Endothelial cell of umbilical vein (primary cell): ENCODE results near the gene POM121C. TPM values are rescaled to one million over a fixed set of nuclear protein-coding genes. Genes with fewer than 3 reads are reported as not detected.

Source experiments
- BruUV-seq: library from RNA; stranded (reverse); fragments of 400-500 nt; replicated peaks from 2 replicates; lab custom pipeline; 2021; lab: Mats Ljungman, UMichigan
- CTCF ChIA-PET: fragments of 300-600, 350-600 bp; sonication (Branson Sonifier 250); formaldehyde crosslinking; loops from one replicate; lab custom pipeline; 2021; ENCODE audit warnings: antibody characterized with exemption, inconsistent platforms; lab: Charles Lee
- POLR2A ChIA-PET: fragments of 300-600, 350-600 bp; sonication (Branson Sonifier 250); formaldehyde crosslinking; loops from one replicate; lab custom pipeline; 2021; ENCODE audit warnings: antibody characterized with exemption, inconsistent platforms; lab: Charles Lee
- DNase-seq: peaks from one replicate; pipeline ENCODE4 v3.0.0-alpha.2; 2011; ENCODE audit warnings: low read depth, low spot score
- FAIRE-seq: peaks from 2 replicates; lab custom pipeline; 2011; peaks lifted over from hg19 to GRCh38; lab: Jason Lieb, UNC
- H2AFZ ChIP-seq: 2 replicates; pipeline ENCODE4 v1.6.0; 2012; ENCODE audit warnings: low read depth, low read length, control low read depth, inconsistent platforms
- H3K27ac ChIP-seq: 2 replicates; pipeline ENCODE4 v1.5.1; 2011; ENCODE audit warnings: low read depth, mild to moderate bottlenecking, control low read depth, low read length, moderate library complexity; ENCODE audit not compliant: insufficient read depth
- H3K27me3 ChIP-seq, 2 experiments: 2 replicates each; pipeline versions ENCODE4 v1.6.0 to v1.6.1; 2011; ENCODE audit warnings: low read length in 2 of 2, mixed read lengths in 1 of 2; ENCODE audit not compliant: control insufficient read depth in 2 of 2, insufficient read depth in 2 of 2
- H3K36me3 ChIP-seq, 2 experiments: 2 replicates in 1 of 2; 3 replicates in 1 of 2; pipeline ENCODE4 v1.5.1; 2011; ENCODE audit warnings: low read length in 2 of 2, mild to moderate bottlenecking in 1 of 2, moderate library complexity in 1 of 2; ENCODE audit not compliant: control insufficient read depth in 2 of 2, insufficient read depth in 2 of 2; ENCODE audit errors: extremely low read depth in 1 of 2
- H3K4me1 ChIP-seq: 3 replicates; pipeline ENCODE4 v1.5.1; 2011; ENCODE audit warnings: mild to moderate bottlenecking, low read length; ENCODE audit not compliant: control insufficient read depth, insufficient read depth; ENCODE audit errors: extremely low read depth
- H3K4me2 ChIP-seq: 2 replicates; pipeline ENCODE4 v1.6.1; 2011; ENCODE audit warnings: low read length, control low read depth, mixed read lengths; ENCODE audit not compliant: insufficient read depth
- H3K4me3 ChIP-seq, 3 experiments: fragments of 200-600 bp in 1 of 3; sonication (generic), shearing (Covaris generic) in 1 of 3; replicated peaks in 1 of 3; 2 replicates each; pipeline ENCODE4 v1.5.1; 2011 to 2016; ENCODE audit warnings: control low read depth in 3 of 3, low read length in 3 of 3, mild to moderate bottlenecking in 2 of 3, inconsistent platforms in 1 of 3, low read depth in 1 of 3, moderate library complexity in 1 of 3; ENCODE audit not compliant: insufficient read depth in 1 of 3
- H3K79me2 ChIP-seq: 2 replicates; pipeline ENCODE4 v1.6.0; 2012; ENCODE audit warnings: low read length, inconsistent platforms; ENCODE audit not compliant: control insufficient read depth, insufficient read depth
- H3K9ac ChIP-seq: replicated peaks from 2 replicates; pipeline ENCODE3; 2011; ENCODE audit warnings: low read length, control low read depth; ENCODE audit not compliant: insufficient read depth; ENCODE audit errors: extremely low read depth
- H3K9me1 ChIP-seq: replicated peaks from 3 replicates; pipeline ENCODE4 v1.6.0; 2011; ENCODE audit warnings: mild to moderate bottlenecking, low read length; ENCODE audit not compliant: control insufficient read depth, insufficient read depth; ENCODE audit errors: extremely low read depth
- H3K9me3 ChIP-seq: replicated peaks from 2 replicates; pipeline ENCODE4 v1.5.1; 2012; ENCODE audit warnings: low read length, inconsistent platforms; ENCODE audit not compliant: control insufficient read depth, insufficient read depth
- H4K20me1 ChIP-seq: replicated peaks from 2 replicates; pipeline ENCODE3; 2011; ENCODE audit warnings: mild to moderate bottlenecking, low read length; ENCODE audit not compliant: control insufficient read depth, insufficient read depth; ENCODE audit errors: extremely low read depth
- CTCF ChIP-seq, 2 donors: IDR thresholded peaks; 1 replicate in 1 of 2; 2 replicates in 1 of 2; pipeline ENCODE4 v1.5.1; 2011; ENCODE audit warnings: low read length in 2 of 2, mild to moderate bottlenecking in 2 of 2, moderate library complexity in 2 of 2, control low read depth in 1 of 2, inconsistent platforms in 1 of 2, low read depth in 1 of 2; ENCODE audit not compliant: insufficient read depth in 1 of 2; ENCODE audit errors: extremely low read depth in 1 of 2
- EZH2 ChIP-seq: IDR thresholded peaks from 2 replicates; pipeline ENCODE4 v1.6.1; 2012; ENCODE audit warnings: borderline replicate concordance, low read depth, mild to moderate bottlenecking, moderate library complexity, low read length, inconsistent platforms; ENCODE audit not compliant: severe bottlenecking
- FOS ChIP-seq: IDR thresholded peaks from 2 replicates; pipeline ENCODE4 v1.6.1; 2011; ENCODE audit warnings: mild to moderate bottlenecking, low read length, moderate library complexity, borderline replicate concordance; ENCODE audit not compliant: insufficient read depth
- GATA2 ChIP-seq: IDR thresholded peaks from 2 replicates; pipeline ENCODE4 v1.7.0; 2011; ENCODE audit warnings: low read depth, mild to moderate bottlenecking, moderate library complexity, mixed read lengths, low read length; ENCODE audit not compliant: insufficient read length, insufficient read depth
- JUN ChIP-seq: IDR thresholded peaks from 2 replicates; pipeline ENCODE4 v1.6.1; 2011; ENCODE audit warnings: borderline replicate concordance, low read depth; ENCODE audit not compliant: insufficient read length, insufficient read depth
- MAX ChIP-seq: IDR thresholded peaks from 2 replicates; pipeline ENCODE4 v1.6.1; 2011; ENCODE audit not compliant: insufficient read depth, insufficient read length
- MYC ChIP-seq: IDR thresholded peaks from one replicate; pipeline ENCODE4 v1.6.1; 2011; ENCODE audit warnings: mild to moderate bottlenecking, low read depth, low read length
- POLR2A ChIP-seq: IDR thresholded peaks from 2 replicates; pipeline ENCODE4 v1.6.1; 2012; ENCODE audit warnings: low read depth, mild to moderate bottlenecking, control low read depth, low read length
- POLR2AphosphoS5 ChIP-seq: IDR thresholded peaks from 2 replicates; pipeline ENCODE4 v1.6.1; 2012; ENCODE audit warnings: low read depth, mild to moderate bottlenecking, control low read depth, low read length, moderate library complexity; ENCODE audit not compliant: insufficient read depth
- dilution Hi-C: fragments of 300-500 bp; cut with MboI; formaldehyde crosslinking; loops from one replicate; pipeline ENCODE4 v1.15.0; 2019; ENCODE audit warnings: low sequenced_read_pairs; ENCODE audit not compliant: extremely low pct_ligation_motif_present
- intact Hi-C: fragments of 100-400 bp; cut with micrococcal nuclease; formaldehyde crosslinking; loops from one replicate; pipeline ENCODE4 v1.10.0; 2022
- polyA plus RNA-seq, 4 experiments: library from polyadenylated mRNA; depleted of rRNA in 3 of 4; stranded (reverse) in 3 of 4; unstranded in 1 of 4; fragments of >200 nt; gene quantifications; 2 replicates each; pipeline versions ENCODE4 v1.2.1 to v1.2.3, GENCODE V29; 2011 to 2012; ENCODE audit warnings: missing spikeins in 1 of 4
- total RNA-seq: library from RNA; stranded (reverse); gene quantifications from 2 replicates; pipeline ENCODE4 v1.2.3, GENCODE V29; 2021

The POM121C gene
- total and polyA plus RNA-seq, 2 donors (not counting 3 experiments of a cell fraction or from before 2014, with no cell fraction given) = 15.4 to 45.6 TPM

GRCh38 chr7:75532639-75533038 lies 46.5 kb upstream of the POM121C start:
- intact Hi-C loops (no loop called here), dilution Hi-C loops (no loop called here)
- H2AFZ ChIP-seq = no peak overlapping the region
- H3K27ac ChIP-seq = no peak overlapping the region
- FAIRE-seq (no peak), DNase-seq (no peak)
- ChIA-PET CTCF (no interaction called here), POLR2A (no interaction called here)
- H4K20me1 ChIP-seq = no peaks in the 10 kb centered on the region
- no peaks in the 10 kb centered on the region for H3K4me1 ChIP-seq
- no peaks in the 10 kb centered on the region for H3K9me1 ChIP-seq
- no peaks in the 10 kb centered on the region for H3K9me3 ChIP-seq
- H3K4me2 ChIP-seq = no peak overlapping the region
- no peak overlapping the region for H3K4me3 ChIP-seq
- H3K9ac ChIP-seq = no peak overlapping the region
- H3K79me2 ChIP-seq = peaks cover 2% of the 10 kb centered on the region
- H3K36me3 ChIP-seq = peaks cover 0 to 12% of the 10 kb centered on the region in 2 experiments
- no peak for TF ChIP-seq POLR2A
- TF ChIP-seq MYC = no peak
- no peak for TF ChIP-seq EZH2
- no peak for TF ChIP-seq CTCF (IDR thresholded peaks at IDR 0.05; ENCODE audit: extremely low read depth in 1 of 2, insufficient read depth in 1 of 2, low read depth in 1 of 2, low read length in 2 of 2)
- TF ChIP-seq POLR2AphosphoS5 = no peak
- no peak for TF ChIP-seq GATA2
- TF ChIP-seq FOS = no peak
- no peak for TF ChIP-seq JUN
- no peak for TF ChIP-seq MAX
- no peaks in the 10 kb centered on the region for H3K27me3 ChIP-seq
- BruUV-seq = no TSS peak
